Stimulated activated CD4-positive, alpha-beta T cell treated with anti-CD3 and anti-CD28 coated beads, Interleukin-15, amount 100 ng/mL, for 1 hour (primary cell): ENCODE results near the gene ZNF765.
"Not testable (repeated sequence)": the region's sequence is repeated elsewhere in the genome, so short reads cannot be mapped to it uniquely, and the experiment has no call there.

Source experiments
- DNase-seq, 2 donors: peaks; one replicate each; pipeline ENCODE4 v3.0.0-alpha.2; 2020; ENCODE audit warnings: low read depth in 1 of 2, low spot score in 1 of 2

ZNF765 gene

DNA sequence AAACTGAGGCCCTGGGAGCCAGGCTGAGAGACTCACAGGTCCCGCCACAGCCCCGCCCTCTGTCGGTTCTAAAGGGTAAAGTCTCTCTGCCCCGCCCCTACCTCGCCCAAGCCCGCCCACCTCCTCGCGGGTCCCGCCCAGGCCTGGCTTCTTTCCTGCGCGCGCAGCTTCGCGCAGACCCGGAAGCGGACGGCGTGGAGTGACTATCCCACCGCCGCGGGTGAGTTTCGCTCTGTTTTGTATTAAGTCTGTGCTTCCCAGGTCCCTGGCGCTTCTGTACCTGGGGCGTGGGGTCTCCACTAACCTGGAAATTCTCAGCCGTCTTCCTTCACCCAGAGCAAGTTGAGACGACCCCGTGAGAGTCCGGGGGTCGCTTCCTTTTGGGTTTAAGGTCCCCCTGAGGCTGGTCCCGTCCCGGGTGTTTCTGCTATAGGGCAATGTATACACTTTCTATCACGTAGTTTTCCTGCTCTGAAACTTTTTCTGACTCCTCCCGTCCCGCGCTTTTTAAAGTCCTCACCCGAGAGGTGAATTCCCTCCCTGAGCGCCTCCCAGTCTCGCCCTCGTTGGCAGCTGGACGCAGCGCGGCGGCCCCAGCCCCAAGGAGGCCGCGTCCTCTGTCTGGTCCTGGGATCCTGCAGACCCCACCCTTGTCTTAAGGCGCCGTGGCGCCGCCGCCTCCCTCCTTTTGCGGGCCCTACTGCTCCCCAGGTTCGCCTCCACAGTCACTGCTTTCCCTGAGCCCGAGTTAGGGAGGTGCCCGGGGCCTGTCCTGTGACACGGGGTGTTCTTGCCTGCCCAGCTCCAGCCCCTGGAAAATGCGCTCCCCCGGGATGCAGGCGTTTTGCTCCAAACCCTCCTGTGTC lies at the start of gene ZNF765:
ZNF765 (plus strand) TSS at position 176 of the 866 bp plus-strand sequence. CDS start 2,867 bp downstream, outside the sequence.
- peak; percentile 96 for DNase-seq

GRCh38 chr19:53355739-53356138 lies 39.2 kb upstream of the ZNF765 start:
- no peak for DNase-seq

- DNase-seq: no peak
These were observed 36.9 kb upstream of the ZNF765 start for GRCh38 chr19:53357821-53358581.

- DNase-seq: not testable (repeated sequence)
These were observed 34.9 kb upstream of the ZNF765 start for GRCh38 chr19:53360056-53360455.

GRCh38 chr19:53365134-53365898 lies 29.6 kb upstream of the ZNF765 start, which contains the start of gene ZNF525:
ZNF525 (plus strand) TSS chr19:53365705; CDS start chr19:53372282, 6,577 bp downstream.
- peak; percentile 95 to 97 for DNase-seq

DNA sequence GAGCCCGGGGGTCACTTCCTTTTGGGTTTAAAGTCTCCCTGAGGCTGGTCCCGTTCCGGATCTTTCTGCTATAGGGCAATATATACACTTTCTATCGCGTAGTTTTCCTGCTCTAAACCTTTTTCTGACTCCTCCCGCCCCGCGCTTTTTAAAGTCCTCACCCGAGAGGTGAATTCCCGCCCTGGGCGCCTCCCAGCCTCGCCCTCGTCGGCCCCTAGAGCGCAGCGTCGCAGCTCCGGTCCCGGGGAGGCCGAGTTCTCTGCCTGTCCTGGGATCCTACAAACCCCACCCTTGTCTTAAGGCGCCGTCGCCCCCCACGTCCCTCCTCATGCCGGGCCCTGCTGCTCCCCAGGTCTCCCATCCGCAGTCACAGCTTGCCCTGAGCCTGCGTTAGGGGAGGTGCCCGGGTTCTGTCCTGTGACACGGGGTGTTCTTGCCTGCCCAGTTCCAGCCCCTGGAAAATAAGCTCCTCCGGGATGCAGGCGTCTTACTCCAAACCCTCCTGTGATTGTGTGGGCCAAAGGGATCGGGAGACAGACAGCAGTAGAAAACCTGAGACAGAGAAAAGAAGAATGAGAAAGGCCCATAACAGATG lies 29.0 kb upstream of the ZNF765 start:
- no peak for DNase-seq

GRCh38 chr19:53372196-53372595 lies 22.8 kb upstream of the ZNF765 start:
- no peak for DNase-seq

DNA sequence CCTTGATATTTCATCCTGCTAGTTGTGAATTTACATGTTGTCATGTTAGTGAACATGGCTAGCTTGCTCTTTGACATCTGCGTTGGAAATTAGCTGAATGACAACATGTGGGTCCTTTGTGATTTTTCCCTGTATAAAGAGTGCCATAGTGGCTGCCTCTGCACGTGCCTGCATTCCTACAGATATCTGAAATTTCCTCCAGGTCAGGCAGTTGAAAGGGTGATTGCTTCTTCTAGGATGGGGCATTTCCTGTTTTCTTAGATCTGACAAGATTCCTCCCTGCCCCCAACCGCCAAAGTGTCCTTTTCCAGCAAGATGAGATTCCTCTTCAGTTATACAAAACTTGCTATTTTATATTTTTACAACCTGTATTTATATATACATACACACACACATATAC lies 20.7 kb upstream of the ZNF765 start:
- no peak for DNase-seq

DNA sequence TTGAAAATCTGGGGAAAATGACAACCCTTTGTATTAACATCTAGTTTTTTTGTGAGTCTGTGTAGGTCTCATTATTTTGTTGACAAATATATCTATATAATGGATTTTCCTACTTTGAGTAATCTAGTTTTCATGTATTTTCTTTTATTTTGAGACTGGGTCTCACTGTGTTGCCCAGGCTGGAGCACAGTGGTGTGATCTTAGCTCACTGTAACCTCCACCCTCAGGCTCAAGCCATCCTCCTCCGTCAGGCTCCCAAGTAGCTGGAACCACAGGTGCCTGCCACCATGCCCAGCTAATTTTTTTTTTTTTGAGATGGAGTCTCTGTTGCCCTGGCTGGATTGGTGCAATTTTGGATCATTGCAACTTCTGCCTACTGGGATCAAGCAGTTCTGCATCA lies 20.2 kb upstream of the ZNF765 start:
- no peak for DNase-seq

GRCh38 chr19:53381376-53381775 lies 13.6 kb upstream of the ZNF765 start:
- no peak for DNase-seq

DNA sequence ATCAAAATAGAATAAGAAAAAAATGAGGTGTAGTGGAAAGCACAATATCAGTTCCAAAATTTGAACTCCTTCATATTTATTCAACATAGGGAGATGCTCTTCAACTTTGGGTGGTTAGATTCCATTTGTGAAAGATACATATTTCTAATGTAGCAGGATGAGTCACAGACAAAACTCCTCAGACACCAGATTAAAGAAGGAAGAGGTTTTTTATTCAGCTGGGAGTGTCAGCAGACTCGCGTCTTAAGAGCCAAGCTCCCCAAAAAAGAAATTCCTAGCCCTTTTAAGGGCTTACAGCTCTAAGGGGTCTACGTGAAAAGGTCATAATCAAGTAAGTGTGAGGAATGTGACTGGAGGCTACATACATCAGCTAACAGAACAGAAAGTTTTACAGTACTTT lies 6.8 kb upstream of the ZNF765 start:
- DNase-seq: no peak

DNA sequence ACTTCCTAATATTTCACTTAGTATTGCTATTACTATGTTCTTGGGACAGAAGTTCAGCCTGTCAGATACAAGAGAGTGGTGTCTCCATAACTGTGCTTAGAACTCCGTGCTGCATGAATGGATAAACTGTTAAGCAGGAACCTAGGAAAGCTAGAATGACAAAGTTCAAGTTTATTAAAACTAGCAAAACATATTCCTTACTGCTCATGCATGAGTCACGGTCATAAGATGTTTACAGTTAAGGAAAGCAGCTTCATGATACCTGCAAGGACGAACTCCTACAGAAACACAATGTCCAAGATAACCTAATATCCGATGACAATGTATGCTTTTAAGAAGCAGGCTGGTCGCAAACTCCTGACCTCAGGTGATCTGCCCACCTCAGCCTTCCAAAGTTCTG lies 6.0 kb upstream of the ZNF765 start:
- DNase-seq: no peak

DNA sequence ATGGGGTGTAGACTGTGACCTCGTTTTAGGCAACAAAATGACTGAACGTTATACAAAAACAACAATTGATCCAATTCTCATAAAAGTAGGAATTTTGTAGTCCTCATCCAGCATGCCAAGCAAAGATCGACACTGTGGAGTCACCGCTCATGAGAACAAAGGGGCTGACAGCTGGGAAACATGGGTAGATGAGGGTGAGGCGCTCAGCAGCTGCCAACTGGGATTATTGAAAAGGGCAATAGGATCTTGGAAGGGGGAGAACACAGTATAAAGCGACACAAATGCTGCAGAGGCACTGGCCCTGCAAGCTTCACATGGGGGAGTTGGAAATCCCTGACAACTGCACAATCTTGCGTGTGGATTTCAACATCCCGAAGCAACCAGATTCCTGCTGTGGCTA lies 5.4 kb upstream of the ZNF765 start:
- no peak for DNase-seq

DNA sequence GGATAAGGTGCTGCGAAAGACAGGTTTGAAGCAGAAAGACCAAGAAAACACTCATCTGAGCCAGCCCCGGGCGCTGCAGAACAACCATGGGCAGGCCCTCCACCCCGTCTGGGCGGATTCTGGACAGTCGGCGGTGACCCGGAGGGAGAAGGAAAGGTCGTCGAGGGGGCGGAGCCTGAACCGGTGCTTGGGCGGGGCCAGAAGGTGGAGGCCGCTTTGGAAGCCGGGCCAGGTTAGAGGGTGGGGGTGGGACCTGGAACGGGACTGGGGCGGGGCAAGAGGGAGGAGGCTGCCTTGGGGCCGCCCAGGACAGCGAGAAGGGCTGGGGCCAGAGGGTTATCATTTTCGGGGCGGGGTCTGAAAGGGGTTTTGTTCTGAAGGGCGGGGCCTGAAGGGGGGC lies 5.0 kb upstream of the ZNF765 start:
- no peak for DNase-seq

DNA sequence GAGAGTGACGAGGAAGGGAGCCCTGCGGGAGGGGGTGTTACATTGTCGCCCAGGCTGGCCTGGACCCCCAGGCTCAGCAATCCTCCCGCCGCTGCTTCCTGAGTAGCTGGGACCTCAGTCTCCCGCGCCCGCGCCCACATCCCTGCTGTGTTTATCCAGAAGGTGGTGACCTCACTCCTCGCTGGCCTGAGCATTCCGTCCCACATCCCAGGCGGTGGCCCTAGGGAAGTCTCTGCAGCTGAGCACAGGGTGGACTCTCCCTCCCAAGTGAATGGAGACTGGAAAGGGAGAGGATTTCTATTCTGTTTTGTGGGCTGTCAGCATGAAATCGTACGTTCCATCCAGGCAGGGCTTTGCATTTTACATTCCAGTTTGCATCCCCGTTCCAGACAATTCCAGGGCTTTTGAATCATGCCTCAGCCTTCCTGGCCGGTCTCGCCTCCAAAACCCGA lies 401 bp upstream of the ZNF765 start:
- no peak for DNase-seq

GRCh38 chr19:53395840-53396524 lies 1.0 kb downstream of the ZNF765 start:
- DNase-seq: not testable (repeated sequence)

GRCh38 chr19:53396525-53396868 lies 1.5 kb downstream of the ZNF765 start:
- no peak for DNase-seq

DNA sequence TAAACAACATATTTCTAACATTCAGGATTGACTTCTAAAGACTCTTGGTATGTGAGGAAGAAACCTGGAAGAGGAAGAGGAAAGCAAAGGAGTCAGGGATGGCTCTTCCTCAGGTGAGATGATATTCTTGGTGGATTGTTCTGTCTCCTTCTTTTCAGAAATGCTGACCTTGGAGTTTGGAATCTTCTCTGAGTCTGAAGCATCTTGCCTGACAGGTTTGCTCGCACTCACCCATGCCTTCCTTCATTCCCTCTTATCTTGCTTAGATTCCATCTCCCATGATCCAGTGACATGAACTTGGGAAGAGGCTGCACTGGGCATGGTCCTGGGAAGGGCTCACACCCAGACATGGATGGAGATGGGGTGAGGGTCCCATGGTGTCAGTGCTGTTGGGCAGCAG lies 3.0 kb downstream of the ZNF765 start:
- DNase-seq: not testable (repeated sequence)

DNA sequence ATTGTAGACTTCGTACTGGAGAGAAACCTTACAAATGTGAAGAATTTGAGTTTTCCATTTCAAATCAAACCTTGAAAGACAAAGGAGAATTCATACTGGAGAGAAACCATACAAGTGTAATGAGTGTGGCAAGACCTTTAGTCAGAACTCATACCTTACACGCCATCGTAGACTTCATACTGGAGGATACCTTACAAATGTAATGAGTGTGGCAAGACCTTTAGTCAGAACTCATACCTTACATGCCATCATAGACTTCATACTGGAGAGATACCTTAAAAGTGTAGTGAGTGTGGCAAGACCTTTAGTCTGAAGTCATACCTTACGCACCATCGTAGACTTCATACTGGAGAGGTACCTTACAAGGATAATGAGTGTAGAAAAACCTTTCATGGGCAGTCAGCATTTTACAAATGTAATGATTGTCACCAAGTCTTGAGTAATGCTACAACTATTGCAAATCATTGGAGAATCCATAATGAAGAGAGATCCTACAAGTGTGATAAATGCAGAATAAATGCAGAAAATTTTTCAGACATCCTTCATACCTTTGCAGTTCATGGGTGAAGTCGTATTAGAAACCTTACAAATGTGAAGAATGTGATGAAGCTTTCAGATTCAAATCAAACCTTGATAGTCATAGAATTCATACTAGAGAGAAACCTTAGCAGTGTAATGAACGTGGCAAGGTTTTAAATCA lies 14.7 kb downstream of the ZNF765 start:
- DNase-seq: no peak
